Retinal pigment epithelial cell (primary cell): ENCODE measurements around the gene ZNF772.

Source experiments
- DNase-seq: peaks from one replicate; pipeline ENCODE4 v3.0.0-alpha.2; 2010; ENCODE audit warnings: low read depth
- H3K4me3 ChIP-seq: 2 replicates; pipeline ENCODE4 v1.5.1; 2011; ENCODE audit warnings: mild to moderate bottlenecking, low read length, control low read depth, moderate library complexity
- CTCF ChIP-seq: conservative IDR thresholded peaks from 2 replicates; pipeline ENCODE4 v1.5.1; 2011; ENCODE audit warnings: low read depth, low read length, control low read depth, inconsistent platforms

Gene ZNF772

GRCh38 chr19:57441979-57442752, 35.2 kb downstream of the ZNF772 start:
- no peak overlapping the region for H3K4me3 ChIP-seq
- DNase-seq, result no peak
- TF ChIP-seq CTCF, result no peak

- TF ChIP-seq CTCF, result no peak
- DNase-seq, result no peak
- H3K4me3 ChIP-seq, result no peak overlapping the region
Observed at GRCh38 chr19:57438925-57439324, 38.4 kb downstream of the ZNF772 start.

GRCh38 chr19:57437931-57438330, 39.4 kb downstream of the ZNF772 start:
- no peak overlapping the region for H3K4me3 ChIP-seq
- TF ChIP-seq CTCF, result no peak
- no peak for DNase-seq

- TF ChIP-seq CTCF, result no peak
- no peak for DNase-seq
- H3K4me3 ChIP-seq, result peak overlapping the region; percentile 85
Observed at GRCh38 chr19:57436417-57436816, 40.9 kb downstream of the ZNF772 start.

- TF ChIP-seq CTCF, result no peak
- peak; percentile 93 for DNase-seq
- peak within 1 kb of the TSS; percentile 85 for H3K4me3 ChIP-seq
Observed at GRCh38 chr19:57435062-57435978, 42.0 kb downstream of the ZNF772 start, which contains the start of gene ZNF749. TSS of gene ZNF749 (plus strand) at chr19:57435325. CDS start at chr19:57435579, 254 bp downstream.

- TF ChIP-seq CTCF, result no peak
- peak overlapping the region; percentile 85 for H3K4me3 ChIP-seq
- no peak for DNase-seq
Observed at GRCh38 chr19:57434386-57435061, 42.8 kb downstream of the ZNF772 start.
